WTC11 (cell line): Measurements from ENCODE around the gene CACNA2D1. TPM values are rescaled to one million over a fixed set of nuclear protein-coding genes. Genes with fewer than 3 reads are reported as not detected.

Source experiments
- ATAC-seq: fragments of 200-7000 bp; cut with Tn5 transposase; 2 replicates; pipeline ENCODE4 v1.10.0; 2021; ENCODE audit warnings: mild to moderate bottlenecking, moderate library complexity
- CTCF ChIA-PET: fragments of 300-600 bp; sonication (Branson Sonifier 250); formaldehyde crosslinking; loops from one replicate; lab custom pipeline; 2021; ENCODE audit warnings: antibody characterized with exemption; lab: Charles Lee
- POLR2A ChIA-PET: fragments of 350-600 bp; sonication (Branson Sonifier 250); formaldehyde crosslinking; loops from one replicate; lab custom pipeline; 2021; ENCODE audit warnings: antibody characterized with exemption; lab: Charles Lee
- DNase-seq: peaks from one replicate; pipeline ENCODE4 v3.0.0; 2021; ENCODE audit warnings: low spot score
- H3K27ac Mint-ChIP-seq: 2 replicates; pipeline ENCODE4 v1.8.0; 2021; ENCODE audit warnings: mixed read lengths
- H3K27me3 Mint-ChIP-seq: 2 replicates; pipeline ENCODE4 v1.8.0; 2021; ENCODE audit warnings: low read depth, mild to moderate bottlenecking, moderate library complexity, mixed read lengths
- H3K36me3 Mint-ChIP-seq: 2 replicates; pipeline ENCODE4 v1.8.0; 2021; ENCODE audit warnings: mixed read lengths
- H3K4me1 Mint-ChIP-seq: 2 replicates; pipeline ENCODE4 v1.8.0; 2022; ENCODE audit warnings: mixed read lengths
- H3K4me3 Mint-ChIP-seq: 2 replicates; pipeline ENCODE4 v1.8.0; 2021; ENCODE audit warnings: mild to moderate bottlenecking, moderate library complexity, mixed read lengths
- H3K9me3 Mint-ChIP-seq: 2 replicates; pipeline ENCODE4 v1.8.0; 2021; ENCODE audit warnings: mixed read lengths
- ATF1 ChIP-seq: sonication (generic); formaldehyde crosslinking; IDR thresholded peaks from 2 replicates; pipeline ENCODE4 v1.8.1; 2023; ENCODE audit warnings: mild to moderate bottlenecking, moderate library complexity, missing genetic modification reagents
- ATF2 ChIP-seq: sonication (generic); formaldehyde crosslinking; IDR thresholded peaks from 2 replicates; pipeline ENCODE4 v1.8.1; 2022; ENCODE audit warnings: low read depth, missing genetic modification reagents, borderline replicate concordance
- CBFB ChIP-seq: sonication (generic); formaldehyde crosslinking; IDR thresholded peaks from 2 replicates; pipeline ENCODE4 v1.8.1; 2022; ENCODE audit warnings: mild to moderate bottlenecking, low read depth, missing genetic modification reagents
- E2F4 ChIP-seq: sonication (generic); formaldehyde crosslinking; IDR thresholded peaks from 2 replicates; pipeline ENCODE4 v1.8.1; 2022; ENCODE audit warnings: low read depth, mild to moderate bottlenecking, moderate library complexity, missing genetic modification reagents, borderline replicate concordance
- ELF4 ChIP-seq: sonication (generic); formaldehyde crosslinking; IDR thresholded peaks from 2 replicates; pipeline ENCODE4 v1.8.1; 2022; ENCODE audit warnings: low read depth, mild to moderate bottlenecking, moderate library complexity, missing genetic modification reagents
- ETV6 ChIP-seq: sonication (generic); formaldehyde crosslinking; IDR thresholded peaks from 2 replicates; pipeline ENCODE4 v1.8.1; 2022; ENCODE audit warnings: mild to moderate bottlenecking, missing genetic modification reagents
- GABPB1 ChIP-seq: sonication (generic); formaldehyde crosslinking; IDR thresholded peaks from 2 replicates; pipeline ENCODE4 v1.8.1; 2023; ENCODE audit warnings: mild to moderate bottlenecking, missing genetic modification reagents
- MAX ChIP-seq: sonication (generic); formaldehyde crosslinking; IDR thresholded peaks from 2 replicates; pipeline ENCODE4 v1.8.0; 2022; ENCODE audit warnings: mild to moderate bottlenecking, missing genetic modification reagents
- NFE2L1 ChIP-seq: sonication (generic); formaldehyde crosslinking; IDR thresholded peaks from 2 replicates; pipeline ENCODE4 v1.8.1; 2023; ENCODE audit warnings: missing genetic modification reagents
- NR1H2 ChIP-seq: sonication (generic); formaldehyde crosslinking; IDR thresholded peaks from 2 replicates; pipeline ENCODE4 v1.9.0; 2021; ENCODE audit warnings: mild to moderate bottlenecking, moderate library complexity, missing genetic modification reagents
- NR3C1 ChIP-seq: sonication (generic); formaldehyde crosslinking; conservative IDR thresholded peaks from 2 replicates; pipeline ENCODE4 v1.8.1; 2023; ENCODE audit warnings: low read depth, mild to moderate bottlenecking, missing genetic modification reagents
- PREB ChIP-seq: sonication (generic); formaldehyde crosslinking; IDR thresholded peaks from 2 replicates; pipeline ENCODE4 v1.8.1; 2022; ENCODE audit warnings: mild to moderate bottlenecking, missing genetic modification reagents, moderate library complexity, borderline replicate concordance
- PRRX2 ChIP-seq: fragments of 250-450 bp; sonication (Bioruptor Pico); IDR thresholded peaks from 2 replicates; pipeline ENCODE4 v1.8.0; 2021; ENCODE audit warnings: mild to moderate bottlenecking
- SOX15 ChIP-seq: fragments of 250-450 bp; sonication (Bioruptor Pico); IDR thresholded peaks from 2 replicates; pipeline ENCODE4 v1.9.0; 2021; ENCODE audit warnings: mild to moderate bottlenecking
- USF1 ChIP-seq: sonication (generic); formaldehyde crosslinking; IDR thresholded peaks from 2 replicates; pipeline ENCODE4 v1.8.0; 2022; ENCODE audit warnings: mild to moderate bottlenecking, missing genetic modification reagents
- ZBTB21 ChIP-seq: sonication (generic); formaldehyde crosslinking; IDR thresholded peaks from 2 replicates; pipeline ENCODE4 v1.8.1; 2023; ENCODE audit warnings: mild to moderate bottlenecking, missing genetic modification reagents, borderline replicate concordance
- ZNF281 ChIP-seq: sonication (generic); formaldehyde crosslinking; IDR thresholded peaks from 2 replicates; pipeline ENCODE4 v1.8.0; 2023; ENCODE audit warnings: mild to moderate bottlenecking, missing genetic modification reagents
- ZNF671 ChIP-seq: fragments of 250-450 bp; sonication (Bioruptor Pico); IDR thresholded peaks from 2 replicates; pipeline ENCODE4 v1.8.0; 2021; ENCODE audit warnings: mild to moderate bottlenecking
- total RNA-seq: library from RNA; stranded (reverse); gene quantifications from 3 replicates; pipeline ENCODE4 v1.2.3, GENCODE V29; 2021

Gene CACNA2D1
- total RNA-seq, 1 experiment from 2014 or later: 33.3 TPM

GRCh38 chr7:82417898-82418297, 25.7 kb downstream of the CACNA2D1 start:
- Mint-ChIP-seq H3K9me3 (peaks cover 11% of the 10 kb centered on the region), H3K27ac (no peak overlapping the region), H3K4me3 (no peak overlapping the region), H3K36me3 (peaks cover 10% of the 10 kb centered on the region), H3K27me3 (no peaks in the 10 kb centered on the region), H3K4me1 (peaks cover 8% of the 10 kb centered on the region)
- ChIA-PET CTCF (no interaction called here), POLR2A (no interaction called here)
- ATAC-seq (no peak), DNase-seq (no peak)
- TF ChIP-seq NR3C1 (CRISPR knock-in tag) (no peak), PREB (CRISPR knock-in tag) (no peak), GABPB1 (CRISPR knock-in tag) (no peak), ATF2 (CRISPR knock-in tag) (no peak), SOX15 (no peak), NR1H2 (no peak), MAX (CRISPR knock-in tag) (no peak), NFE2L1 (CRISPR knock-in tag) (no peak), ATF1 (no peak), ETV6 (no peak), ZBTB21 (CRISPR knock-in tag) (no peak)

GRCh38 chr7:82416402-82416801, 27.2 kb downstream of the CACNA2D1 start:
- Mint-ChIP-seq H3K4me3 (no peak overlapping the region), H3K9me3 (peaks cover 11% of the 10 kb centered on the region), H3K27me3 (no peaks in the 10 kb centered on the region), H3K4me1 (peaks cover 18% of the 10 kb centered on the region), H3K36me3 (peaks cover 10% of the 10 kb centered on the region), H3K27ac (no peak overlapping the region)
- ATAC-seq (no peak), DNase-seq (no peak)
- CTCF ChIA-PET: no interaction called here
- POLR2A ChIA-PET: no interaction called here
- TF ChIP-seq CBFB (CRISPR knock-in tag): no peak
- TF ChIP-seq ATF1: no peak
- TF ChIP-seq ZNF671 (CRISPR knock-in tag): no peak
- no peak for TF ChIP-seq ZNF281
- TF ChIP-seq ELF4 (CRISPR knock-in tag): no peak
- no peak for TF ChIP-seq PRRX2 (CRISPR knock-in tag)
- no peak for TF ChIP-seq E2F4
- TF ChIP-seq USF1: no peak
- TF ChIP-seq ATF2 (CRISPR knock-in tag): no peak
